ENCODE measurements around the gene SPRYD4. TPM values are rescaled to one million over a fixed set of nuclear protein-coding genes. Genes with fewer than 3 reads are reported as not detected.

Gene SPRYD4
- total RNA-seq, 1 experiment from 2014 or later, result 4.2 TPM

GRCh38 chr12:56454557-56454956, 13.8 kb upstream of the SPRYD4 start, which contains the start of gene MIP:
Gene MIP, minus strand, starts transcription at chr12:56454657. Its CDS starts 44 bp downstream, at chr12:56454613.
- H3K27ac Mint-ChIP-seq, result no peak within 1 kb of the TSS
- H3K9me3 Mint-ChIP-seq, result no peaks in the 10 kb centered on the region
- TF ChIP-seq USF2 (CRISPR knock-in tag; IDR thresholded peaks at IDR 0.05), result no peak
- TF ChIP-seq CBFB (CRISPR knock-in tag; IDR thresholded peaks at IDR 0.05; ENCODE audit: low read depth), result no peak
- no peak for TF ChIP-seq ZBTB43 (CRISPR knock-in tag; IDR thresholded peaks at IDR 0.05)
- TF ChIP-seq ZNF317 (CRISPR knock-in tag; IDR thresholded peaks at IDR 0.05; ENCODE audit: borderline replicate concordance, low read depth), result no peak
- no peak for TF ChIP-seq CREM (CRISPR knock-in tag; IDR thresholded peaks at IDR 0.05)
- no peak for TF ChIP-seq NFE2L1 (CRISPR knock-in tag; IDR thresholded peaks at IDR 0.05)
- ChIA-PET POLR2A (interaction anchor here (0.6 kb wide), 1 partner anchor 208 kb away, joined by 5 read pairs; no protein-coding TSS in a partner anchor), CTCF (interaction anchor here (0.7 to 2.0 kb wide), 2 partner anchors 9 to 94 kb away, joined by 3 to 15 read pairs; partner anchors contain the start of gene STAT2)
- H3K4me1 Mint-ChIP-seq, result peaks cover 23% of the 10 kb centered on the region
- peaks cover 12% of the 10 kb centered on the region for H3K27me3 Mint-ChIP-seq (ENCODE audit: low read depth)
- ATAC-seq, result no peak
- no peak for DNase-seq (ENCODE audit: low spot score)
- no peaks in the 10 kb centered on the region for H3K36me3 Mint-ChIP-seq
- H3K4me3 Mint-ChIP-seq, result no peak within 1 kb of the TSS

GRCh38 chr12:56457817-56458216, 10.6 kb upstream of the SPRYD4 start:
- Mint-ChIP-seq H3K27me3 (ENCODE audit: low read depth) (peaks cover 7% of the 10 kb centered on the region; the same call in 1 of the 2 replicates), H3K27ac (no peak overlapping the region), H3K4me3 (no peak overlapping the region), H3K4me1 (peaks cover 10% of the 10 kb centered on the region), H3K36me3 (no peaks in the 10 kb centered on the region), H3K9me3 (no peaks in the 10 kb centered on the region)
- ATAC-seq, result no peak
- TF ChIP-seq, protein P1, sequence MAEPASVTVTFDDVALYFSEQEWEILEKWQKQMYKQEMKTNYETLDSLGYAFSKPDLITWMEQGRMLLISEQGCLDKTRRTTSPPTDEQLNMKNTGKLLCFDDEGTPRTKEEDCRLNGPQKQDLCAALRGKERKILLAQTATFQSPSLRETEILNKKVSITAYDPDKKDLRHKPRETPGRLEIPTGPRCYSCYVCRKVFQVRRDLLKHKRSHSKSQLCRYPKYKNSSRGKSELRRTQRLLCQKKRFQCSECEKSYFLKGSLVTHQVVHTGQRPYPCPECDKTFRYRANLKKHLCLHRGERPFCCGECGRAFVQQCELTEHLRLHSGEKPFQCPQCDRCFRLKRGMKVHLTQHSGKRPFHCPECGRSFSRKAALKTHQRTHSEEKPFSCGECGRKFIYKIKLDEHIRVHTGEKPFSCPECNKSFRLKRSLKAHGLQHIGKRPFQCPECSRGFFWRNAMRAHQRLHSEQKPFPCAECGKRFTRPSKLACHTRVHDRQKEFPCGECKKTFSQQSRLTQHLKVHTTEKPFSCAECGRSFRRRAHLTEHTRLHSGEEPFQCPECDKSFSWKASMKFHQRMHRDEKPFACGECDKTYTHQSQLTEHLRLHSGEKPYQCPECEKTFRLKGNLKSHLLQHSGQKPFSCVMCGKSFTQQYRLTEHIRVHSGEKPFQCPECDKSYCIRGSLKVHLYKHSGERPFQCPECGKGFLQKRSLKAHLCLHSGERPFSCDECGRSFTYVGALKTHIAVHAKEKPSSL (CRISPR knock-in tag; conservative IDR thresholded peaks at IDR 0.05), result no peak
- no peak for TF ChIP-seq NFATC4 (CRISPR knock-in tag; IDR thresholded peaks at IDR 0.05)
- TF ChIP-seq NR3C1 (CRISPR knock-in tag; conservative IDR thresholded peaks at IDR 0.05; ENCODE audit: low read depth), result no peak
- no peak for TF ChIP-seq ZNF138 (CRISPR knock-in tag; conservative IDR thresholded peaks at IDR 0.05)
- no peak for TF ChIP-seq AR (CRISPR knock-in tag; IDR thresholded peaks at IDR 0.05)
- no peak for TF ChIP-seq FOXJ3 (CRISPR knock-in tag; IDR thresholded peaks at IDR 0.05; ENCODE audit: borderline replicate concordance)
- no peak for TF ChIP-seq EMX1 (CRISPR knock-in tag; IDR thresholded peaks at IDR 0.05)
- TF ChIP-seq HMGA2 (CRISPR knock-in tag; IDR thresholded peaks at IDR 0.05), result no peak
- TF ChIP-seq, protein P2, sequence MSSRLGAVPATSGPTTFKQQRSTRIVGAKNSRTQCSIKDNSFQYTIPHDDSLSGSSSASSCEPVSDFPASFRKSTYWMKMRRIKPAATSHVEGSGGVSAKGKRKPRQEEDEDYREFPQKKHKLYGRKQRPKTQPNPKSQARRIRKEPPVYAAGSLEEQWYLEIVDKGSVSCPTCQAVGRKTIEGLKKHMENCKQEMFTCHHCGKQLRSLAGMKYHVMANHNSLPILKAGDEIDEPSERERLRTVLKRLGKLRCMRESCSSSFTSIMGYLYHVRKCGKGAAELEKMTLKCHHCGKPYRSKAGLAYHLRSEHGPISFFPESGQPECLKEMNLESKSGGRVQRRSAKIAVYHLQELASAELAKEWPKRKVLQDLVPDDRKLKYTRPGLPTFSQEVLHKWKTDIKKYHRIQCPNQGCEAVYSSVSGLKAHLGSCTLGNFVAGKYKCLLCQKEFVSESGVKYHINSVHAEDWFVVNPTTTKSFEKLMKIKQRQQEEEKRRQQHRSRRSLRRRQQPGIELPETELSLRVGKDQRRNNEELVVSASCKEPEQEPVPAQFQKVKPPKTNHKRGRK (CRISPR knock-in tag; IDR thresholded peaks at IDR 0.05; ENCODE audit: borderline replicate concordance), result no peak
- TF ChIP-seq MLX (CRISPR knock-in tag; IDR thresholded peaks at IDR 0.05), result no peak
- TF ChIP-seq, protein P3, sequence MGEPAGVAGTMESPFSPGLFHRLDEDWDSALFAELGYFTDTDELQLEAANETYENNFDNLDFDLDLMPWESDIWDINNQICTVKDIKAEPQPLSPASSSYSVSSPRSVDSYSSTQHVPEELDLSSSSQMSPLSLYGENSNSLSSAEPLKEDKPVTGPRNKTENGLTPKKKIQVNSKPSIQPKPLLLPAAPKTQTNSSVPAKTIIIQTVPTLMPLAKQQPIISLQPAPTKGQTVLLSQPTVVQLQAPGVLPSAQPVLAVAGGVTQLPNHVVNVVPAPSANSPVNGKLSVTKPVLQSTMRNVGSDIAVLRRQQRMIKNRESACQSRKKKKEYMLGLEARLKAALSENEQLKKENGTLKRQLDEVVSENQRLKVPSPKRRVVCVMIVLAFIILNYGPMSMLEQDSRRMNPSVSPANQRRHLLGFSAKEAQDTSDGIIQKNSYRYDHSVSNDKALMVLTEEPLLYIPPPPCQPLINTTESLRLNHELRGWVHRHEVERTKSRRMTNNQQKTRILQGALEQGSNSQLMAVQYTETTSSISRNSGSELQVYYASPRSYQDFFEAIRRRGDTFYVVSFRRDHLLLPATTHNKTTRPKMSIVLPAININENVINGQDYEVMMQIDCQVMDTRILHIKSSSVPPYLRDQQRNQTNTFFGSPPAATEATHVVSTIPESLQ (CRISPR knock-in tag; IDR thresholded peaks at IDR 0.05), result no peak
- no peak for TF ChIP-seq USF1 (CRISPR knock-in tag; IDR thresholded peaks at IDR 0.05)
- POLR2A ChIA-PET, result interaction anchor here (0.6 kb wide), 1 partner anchor 22 kb away, joined by 6 read pairs; no protein-coding TSS in a partner anchor
- no peak for DNase-seq (ENCODE audit: low spot score)
- CTCF ChIA-PET, result interaction anchor here (1.3 kb wide), 1 partner anchor 171 kb away, joined by 3 read pairs; no protein-coding TSS in a partner anchor
